ENCODE measurements around the gene HAGH. TPM values are rescaled to one million over a fixed set of nuclear protein-coding genes. Genes with fewer than 3 reads are reported as not detected.

The HAGH gene
- total RNA-seq, 1 donor from 2014 or later, result 71.8 TPM

- H3K27ac ChIP-seq, result no peak overlapping the region
- peak; percentile 32 for DNase-seq
- peaks cover 46% of the 10 kb centered on the region for H3K36me3 ChIP-seq
- no peak for ATAC-seq
- H3K4me1 ChIP-seq, result peaks cover 15% of the 10 kb centered on the region
- H3K27me3 ChIP-seq, result no peaks in the 10 kb centered on the region
- no peak for TF ChIP-seq CTCF (IDR thresholded peaks at IDR 0.05)
- no peak overlapping the region for H3K4me3 ChIP-seq
- no peaks in the 10 kb centered on the region for H3K9me3 ChIP-seq
- intact Hi-C loops (cut with DNase I), result no loop called here
These were observed 3.8 kb downstream of the HAGH start for GRCh38 chr16:1822801-1823200.

GRCh38 chr16:1821861-1822611 is 4.6 kb downstream of the HAGH start:
- no peaks in the 10 kb centered on the region for H3K9me3 ChIP-seq
- H3K27me3 ChIP-seq, result no peaks in the 10 kb centered on the region
- ATAC-seq (no peak), DNase-seq (no peak)
- intact Hi-C loops (cut with DNase I), result no loop called here
- no peak overlapping the region for H3K4me3 ChIP-seq
- TF ChIP-seq CTCF (IDR thresholded peaks at IDR 0.05), result no peak
- no peak overlapping the region for H3K27ac ChIP-seq
- peaks cover 49% of the 10 kb centered on the region for H3K36me3 ChIP-seq
- peaks cover 13% of the 10 kb centered on the region for H3K4me1 ChIP-seq

GRCh38 chr16:1820946-1821290 is 5.7 kb downstream of the HAGH start:
- ATAC-seq, result no peak
- no peak for DNase-seq
- H3K27me3 ChIP-seq, result no peaks in the 10 kb centered on the region
- H3K4me3 ChIP-seq, result no peak overlapping the region
- H3K36me3 ChIP-seq, result peaks cover 60% of the 10 kb centered on the region
- intact Hi-C loops (cut with DNase I), result no loop called here
- H3K27ac ChIP-seq, result no peak overlapping the region
- no peaks in the 10 kb centered on the region for H3K9me3 ChIP-seq
- peaks cover 13% of the 10 kb centered on the region for H3K4me1 ChIP-seq
- TF ChIP-seq CTCF (IDR thresholded peaks at IDR 0.05), result no peak

GRCh38 chr16:1820096-1820945 is 6.3 kb downstream of the HAGH start:
- H3K4me3 ChIP-seq, result no peak overlapping the region
- no peak for ATAC-seq
- DNase-seq, result peak; percentile 42
- H3K27me3 ChIP-seq, result no peaks in the 10 kb centered on the region
- TF ChIP-seq CTCF (IDR thresholded peaks at IDR 0.05), result no peak
- H3K36me3 ChIP-seq, result peaks cover 66% of the 10 kb centered on the region
- intact Hi-C loops (cut with DNase I), result no loop called here
- no peak overlapping the region for H3K27ac ChIP-seq
- no peaks in the 10 kb centered on the region for H3K9me3 ChIP-seq
- peaks cover 8% of the 10 kb centered on the region for H3K4me1 ChIP-seq

GRCh38 chr16:1819611-1820010 is 7.0 kb downstream of the HAGH start:
- DNase-seq, result no peak
- peaks cover 69% of the 10 kb centered on the region for H3K36me3 ChIP-seq

More at GRCh38 chr16:1819611-1820010, 7.0 kb downstream of the HAGH start:
- H3K4me3 ChIP-seq, result no peak overlapping the region
- TF ChIP-seq CTCF (IDR thresholded peaks at IDR 0.05), result no peak
- no peak overlapping the region for H3K27ac ChIP-seq
- no peak for ATAC-seq
- peaks cover 2% of the 10 kb centered on the region for H3K4me1 ChIP-seq
- intact Hi-C loops (cut with DNase I), result no loop called here
- H3K27me3 ChIP-seq, result no peaks in the 10 kb centered on the region
- no peaks in the 10 kb centered on the region for H3K9me3 ChIP-seq

Data from upper lobe of right lung (tissue), 1 donor.